A673 (cell line): ENCODE data around the gene FIBCD1.

Source experiments
- EZH2 ChIP-seq: fragments of 200-600 bp; sonication (generic); IDR thresholded peaks from 2 replicates; pipeline ENCODE4 v1.6.1; 2017; ENCODE audit warnings: borderline replicate concordance, low read depth, mild to moderate bottlenecking, mixed read lengths, antibody characterized with exemption, low read length; ENCODE audit not compliant: poor library complexity, severe bottlenecking
- TF ChIP-seq, protein P1 (sequence below): fragments of 300-800, 200-600 bp; sonication (generic); conservative IDR thresholded peaks from 2 replicates; pipeline ENCODE4 v1.5.1; 2017; ENCODE audit warnings: low read depth, mild to moderate bottlenecking, antibody characterized with exemption, low read length, moderate library complexity, mixed read lengths

- TF ChIP-seq, protein P1, sequence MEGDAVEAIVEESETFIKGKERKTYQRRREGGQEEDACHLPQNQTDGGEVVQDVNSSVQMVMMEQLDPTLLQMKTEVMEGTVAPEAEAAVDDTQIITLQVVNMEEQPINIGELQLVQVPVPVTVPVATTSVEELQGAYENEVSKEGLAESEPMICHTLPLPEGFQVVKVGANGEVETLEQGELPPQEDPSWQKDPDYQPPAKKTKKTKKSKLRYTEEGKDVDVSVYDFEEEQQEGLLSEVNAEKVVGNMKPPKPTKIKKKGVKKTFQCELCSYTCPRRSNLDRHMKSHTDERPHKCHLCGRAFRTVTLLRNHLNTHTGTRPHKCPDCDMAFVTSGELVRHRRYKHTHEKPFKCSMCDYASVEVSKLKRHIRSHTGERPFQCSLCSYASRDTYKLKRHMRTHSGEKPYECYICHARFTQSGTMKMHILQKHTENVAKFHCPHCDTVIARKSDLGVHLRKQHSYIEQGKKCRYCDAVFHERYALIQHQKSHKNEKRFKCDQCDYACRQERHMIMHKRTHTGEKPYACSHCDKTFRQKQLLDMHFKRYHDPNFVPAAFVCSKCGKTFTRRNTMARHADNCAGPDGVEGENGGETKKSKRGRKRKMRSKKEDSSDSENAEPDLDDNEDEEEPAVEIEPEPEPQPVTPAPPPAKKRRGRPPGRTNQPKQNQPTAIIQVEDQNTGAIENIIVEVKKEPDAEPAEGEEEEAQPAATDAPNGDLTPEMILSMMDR = no peak
- TF ChIP-seq EZH2 = no peak
These were observed 57.5 kb downstream of the FIBCD1 start for GRCh38 chr9:130881516-130881915.
